K562 (cell line): ENCODE data around the gene FAM219B. TPM values are rescaled to one million over a fixed set of nuclear protein-coding genes. Genes with fewer than 3 reads are reported as not detected.
A peak's percentile ranks its signal among the peaks of the same experiment; 100 is the strongest.

Experiments
- ARID2 ChIP-seq: fragments of 450-650 bp; IDR thresholded peaks from 2 replicates; pipeline ENCODE4 v1.6.1; 2017; ENCODE audit warnings: antibody characterized with exemption, mild to moderate bottlenecking
- BRD9 ChIP-seq: fragments of 450-650 bp; IDR thresholded peaks from 2 replicates; pipeline ENCODE4 v1.6.1; 2018; ENCODE audit warnings: low read depth; ENCODE audit not compliant: partially characterized antibody
- C11orf30 ChIP-seq: fragments of 450-650 bp; IDR thresholded peaks from 2 replicates; pipeline ENCODE4 v1.6.1; 2016; ENCODE audit warnings: low read depth, mild to moderate bottlenecking
- CBX8 ChIP-seq: fragments of 200-600 bp; sonication (generic); IDR thresholded peaks from 2 replicates; pipeline ENCODE4 v1.6.1; 2012; ENCODE audit warnings: borderline replicate concordance, mixed run types, low read depth, mild to moderate bottlenecking, moderate library complexity, mixed read lengths, low read length, control low read depth, inconsistent platforms; ENCODE audit not compliant: poor library complexity, severe bottlenecking; ENCODE audit errors: extremely low read depth
- CREB3L1 ChIP-seq: fragments of 450-650 bp; IDR thresholded peaks from 2 replicates; pipeline ENCODE4 v1.6.1; 2014; ENCODE audit warnings: low read depth, mild to moderate bottlenecking, moderate library complexity, borderline replicate concordance
- DEAF1 ChIP-seq: fragments of 450-650 bp; formaldehyde crosslinking; IDR thresholded peaks from 2 replicates; pipeline ENCODE4 v1.4.0; 2020; ENCODE audit warnings: mild to moderate bottlenecking, moderate library complexity
- EP400 ChIP-seq: fragments of 450-650 bp; IDR thresholded peaks from 2 replicates; pipeline ENCODE4 v1.6.1; 2017; ENCODE audit warnings: antibody characterized with exemption, mild to moderate bottlenecking, moderate library complexity
- GATA2 ChIP-seq: sonication (generic); formaldehyde crosslinking; IDR thresholded peaks from 2 replicates; pipeline ENCODE4 v1.4.0; 2020; ENCODE audit warnings: mild to moderate bottlenecking, missing genetic modification reagents
- HDAC6 ChIP-seq: IDR thresholded peaks from 2 replicates; pipeline ENCODE4 v1.6.1; 2012; ENCODE audit warnings: low read depth, mild to moderate bottlenecking, control low read depth, inconsistent platforms, low read length, moderate library complexity
- NFE2 ChIP-seq: IDR thresholded peaks from 2 replicates; pipeline ENCODE4 v1.6.1; 2014; ENCODE audit warnings: antibody characterized with exemption, low read depth
- NONO ChIP-seq, 2 experiments: fragments of 200-400 bp in 1 of 2; fragments of 450-650 bp in 1 of 2; formaldehyde crosslinking in 1 of 2; IDR thresholded peaks; 2 replicates each; pipeline ENCODE4 v1.6.1; 2017; ENCODE audit warnings: low read depth in 2 of 2, mild to moderate bottlenecking in 2 of 2, moderate library complexity in 2 of 2, low read length in 1 of 2
- PHF8 ChIP-seq: fragments of 200-600 bp; sonication (generic); IDR thresholded peaks from 2 replicates; pipeline ENCODE4 v1.6.1; 2012; ENCODE audit warnings: mixed run types, mild to moderate bottlenecking, inconsistent platforms, low read length, moderate library complexity, borderline replicate concordance
- POLR2AphosphoS5 ChIP-seq: IDR thresholded peaks from 2 replicates; pipeline ENCODE4 v1.6.1; 2011; ENCODE audit warnings: mild to moderate bottlenecking, low read depth, low read length, moderate library complexity; ENCODE audit not compliant: control insufficient read depth, insufficient read depth
- SNIP1 ChIP-seq: fragments of 450-650 bp; IDR thresholded peaks from 2 replicates; pipeline ENCODE4 v1.7.1; 2017; ENCODE audit warnings: low read depth, mild to moderate bottlenecking
- TFE3 ChIP-seq: fragments of 450-650 bp; formaldehyde crosslinking; IDR thresholded peaks from 2 replicates; pipeline ENCODE4 v1.4.0; 2020; ENCODE audit warnings: mild to moderate bottlenecking, mixed read lengths
- ZBTB12 ChIP-seq: fragments of 250-450 bp; sonication (Bioruptor Pico); IDR thresholded peaks from 2 replicates; pipeline ENCODE4 v1.4.0; 2020
- ZBTB33 ChIP-seq: sonication (generic); formaldehyde crosslinking; IDR thresholded peaks from 2 replicates; pipeline ENCODE4 v1.8.1; 2023; ENCODE audit warnings: mild to moderate bottlenecking, missing genetic modification reagents
- ZNF41 ChIP-seq: fragments of 250-450 bp; sonication (Bioruptor Pico); conservative IDR thresholded peaks from 2 replicates; pipeline ENCODE4 v1.4.0; 2020; ENCODE audit warnings: mild to moderate bottlenecking
- polyA plus RNA-seq, 8 experiments: library from polyadenylated mRNA; depleted of rRNA in 4 of 8; stranded (reverse) in 5 of 8; unstranded in 3 of 8; fragments of >200 nt; fragmentation: Nextera tagmentation in 2 of 8; fragmentation: Illumina TruSeq in 1 of 8; extraction: Ambion mirVana in 2 of 8; extraction: Trizol in 1 of 8; gene quantifications; 2 replicates each; pipeline versions ENCODE4 v1.2.1 to v1.2.3, GENCODE V29; 2011 to 2014; ENCODE audit warnings: inconsistent platforms in 1 of 8, missing spikeins in 1 of 8
- total RNA-seq, 7 experiments: library from RNA; depleted of rRNA in 6 of 7; stranded (reverse); fragments of >200 nt in 6 of 7; fragmentation: Illumina TruSeq in 2 of 7; extraction: Trizol in 2 of 7; gene quantifications; 2 replicates each; pipeline versions ENCODE4 v1.2.1 to v1.2.3, GENCODE V29; 2011 to 2021; ENCODE audit warnings: low replicate concordance in 1 of 7

Gene FAM219B
- total and polyA plus RNA-seq, 9 of the 15 experiments (the other 6 are each of a cell fraction or from before 2014, with no cell fraction given): 6.8 to 50.4 (median 29.4) TPM

- TF ChIP-seq PHF8: no peak
- no peak for TF ChIP-seq ZBTB12
- 0 out of 2 replicates have a peak, but pooled peaks have one; percentile 27 for TF ChIP-seq GATA2
- no peak for TF ChIP-seq ZNF41 (CRISPR knock-in tag)
- TF ChIP-seq NONO (IDR thresholded peaks at IDR 0.05; ENCODE audit: low read depth in 2 of 2, low read length in 1 of 2): no peak; a peak in 1 of 4 replicates
- peak; percentile 81 for TF ChIP-seq TFE3 (CRISPR knock-in tag)
- peak; percentile 98 for TF ChIP-seq ZBTB33 (CRISPR knock-in tag)
- no peak for TF ChIP-seq CBX8
- peak; percentile 92; the same call in 1 of the 2 replicates for TF ChIP-seq CREB3L1
- no peak for TF ChIP-seq SNIP1
- 0 out of 2 replicates have a peak, but pooled peaks have one; percentile 23 for TF ChIP-seq HDAC6
- TF ChIP-seq BRD9: no peak
- TF ChIP-seq NFE2: no peak
- TF ChIP-seq POLR2AphosphoS5: no peak
- peak; percentile 91 for TF ChIP-seq EP400
- TF ChIP-seq C11orf30: no peak
- no peak for TF ChIP-seq ARID2
- no peak for TF ChIP-seq DEAF1
These were observed 49.4 kb upstream of the FAM219B start (continued) for GRCh38 chr15:74955796-74956647.
